Cardiac muscle cell (in vitro differentiated cells and primary cell): Measurements from ENCODE around the gene MAFF. TPM values are rescaled to one million over a fixed set of nuclear protein-coding genes. Genes with fewer than 3 reads are reported as not detected.

Experiments
- DNase-seq, 2 donors: peaks; one replicate each; pipeline versions ENCODE4 v3.0.0 to v3.0.0-alpha.2; 2010 to 2017; ENCODE audit warnings: low read depth in 1 of 2, low spot score in 1 of 2
- H3K27ac ChIP-seq: fragments of 200-600 bp; sonication (generic); 2 replicates; pipeline ENCODE4 v1.5.1; 2016
- H3K27me3 ChIP-seq: fragments of 200-600 bp; sonication (generic); 2 replicates; pipeline ENCODE4 v1.6.0; 2016; ENCODE audit warnings: control low read depth
- H3K36me3 ChIP-seq: fragments of 200-600 bp; sonication (generic); 2 replicates; pipeline ENCODE4 v1.5.1; 2016; ENCODE audit warnings: control low read depth
- H3K4me1 ChIP-seq: fragments of 200-600 bp; sonication (generic); 2 replicates; pipeline ENCODE4 v1.8.1; 2017; ENCODE audit warnings: low read depth, mild to moderate bottlenecking, mixed run types
- H3K4me3 ChIP-seq: fragments of 200-600 bp; sonication (generic); 2 replicates; pipeline ENCODE4 v1.5.1; 2016; ENCODE audit warnings: mild to moderate bottlenecking
- H3K9me3 ChIP-seq: fragments of 200-600 bp; sonication (generic); 2 replicates; pipeline ENCODE4 v1.5.1; 2017; ENCODE audit warnings: low read depth, mild to moderate bottlenecking, control low read depth
- CTCF ChIP-seq: IDR thresholded peaks from 2 replicates; pipeline ENCODE4 v1.5.1; 2012; ENCODE audit warnings: low read depth, mild to moderate bottlenecking, low read length
- polyA plus RNA-seq: library from polyadenylated mRNA; unstranded; fragments of >200 nt; fragmentation: Nextera tagmentation; extraction: Ambion mirVana; gene quantifications from 2 replicates; pipeline ENCODE4 v1.2.1, GENCODE V29; 2016
- total RNA-seq: library from RNA; depleted of rRNA; stranded (reverse); fragments of >200 nt; gene quantifications from 2 replicates; pipeline ENCODE4 v1.2.3, GENCODE V29; 2016

Gene MAFF
- total and polyA plus RNA-seq, 2 experiments from 2014 or later: 4.1 to 4.3 TPM

GRCh38 chr22:38250643-38251340 lies 49.0 kb downstream of the MAFF start:
- H3K27me3 ChIP-seq: no peaks in the 10 kb centered on the region
- H3K4me3 ChIP-seq: no peak overlapping the region
- peaks cover 3% of the 10 kb centered on the region for H3K4me1 ChIP-seq
- no peak for DNase-seq
- no peak for TF ChIP-seq CTCF
- H3K27ac ChIP-seq: peak overlapping the region; percentile 43
- H3K9me3 ChIP-seq: no peaks in the 10 kb centered on the region
- peaks cover 2% of the 10 kb centered on the region for H3K36me3 ChIP-seq

- no peak for DNase-seq
- Histone ChIP-seq H3K4me3 (no peak overlapping the region), H3K27me3 (no peaks in the 10 kb centered on the region), H3K9me3 (no peaks in the 10 kb centered on the region), H3K4me1 (peaks cover 3% of the 10 kb centered on the region), H3K36me3 (peaks cover 2% of the 10 kb centered on the region), H3K27ac (no peak overlapping the region)
- no peak for TF ChIP-seq CTCF
Observed at GRCh38 chr22:38251341-38251692, 49.5 kb downstream of the MAFF start.

GRCh38 chr22:38255697-38256096 lies 53.9 kb downstream of the MAFF start:
- Histone ChIP-seq H3K36me3 (no peaks in the 10 kb centered on the region), H3K4me1 (peaks cover 23% of the 10 kb centered on the region), H3K27me3 (no peaks in the 10 kb centered on the region), H3K27ac (no peak overlapping the region), H3K9me3 (no peaks in the 10 kb centered on the region), H3K4me3 (no peak overlapping the region)
- TF ChIP-seq CTCF: no peak
- no peak for DNase-seq

GRCh38 chr22:38257181-38257580 lies 55.4 kb downstream of the MAFF start:
- DNase-seq: peak in 1 of 2 donors; percentile 79
- H3K27ac ChIP-seq: peak overlapping the region; percentile 86
- H3K9me3 ChIP-seq: no peaks in the 10 kb centered on the region
- no peaks in the 10 kb centered on the region for H3K36me3 ChIP-seq
- H3K27me3 ChIP-seq: no peaks in the 10 kb centered on the region
- peaks cover 30% of the 10 kb centered on the region for H3K4me1 ChIP-seq
- no peak overlapping the region for H3K4me3 ChIP-seq
- no peak for TF ChIP-seq CTCF

GRCh38 chr22:38257650-38258250 lies 56.0 kb downstream of the MAFF start:
- H3K36me3 ChIP-seq: no peaks in the 10 kb centered on the region
- no peak for TF ChIP-seq CTCF
- no peak overlapping the region for H3K4me3 ChIP-seq
- H3K4me1 ChIP-seq: peaks cover 30% of the 10 kb centered on the region
- peak overlapping the region; percentile 86 for H3K27ac ChIP-seq
- no peaks in the 10 kb centered on the region for H3K9me3 ChIP-seq
- DNase-seq: peak in 1 of 2 donors; percentile 38
- no peaks in the 10 kb centered on the region for H3K27me3 ChIP-seq
